Activated T-cell treated with anti-CD3 and anti-CD28 coated beads for 48 hours (primary cell): ENCODE results near the gene ANKRD16.
"Not testable (repeated sequence)": the region's sequence is repeated elsewhere in the genome, so short reads cannot be mapped to it uniquely, and the experiment has no call there.

Experiments used
- DNase-seq: peaks from one replicate; pipeline ENCODE4 v3.0.0-alpha.2; 2020; ENCODE audit warnings: low read depth

ANKRD16 gene

DNA sequence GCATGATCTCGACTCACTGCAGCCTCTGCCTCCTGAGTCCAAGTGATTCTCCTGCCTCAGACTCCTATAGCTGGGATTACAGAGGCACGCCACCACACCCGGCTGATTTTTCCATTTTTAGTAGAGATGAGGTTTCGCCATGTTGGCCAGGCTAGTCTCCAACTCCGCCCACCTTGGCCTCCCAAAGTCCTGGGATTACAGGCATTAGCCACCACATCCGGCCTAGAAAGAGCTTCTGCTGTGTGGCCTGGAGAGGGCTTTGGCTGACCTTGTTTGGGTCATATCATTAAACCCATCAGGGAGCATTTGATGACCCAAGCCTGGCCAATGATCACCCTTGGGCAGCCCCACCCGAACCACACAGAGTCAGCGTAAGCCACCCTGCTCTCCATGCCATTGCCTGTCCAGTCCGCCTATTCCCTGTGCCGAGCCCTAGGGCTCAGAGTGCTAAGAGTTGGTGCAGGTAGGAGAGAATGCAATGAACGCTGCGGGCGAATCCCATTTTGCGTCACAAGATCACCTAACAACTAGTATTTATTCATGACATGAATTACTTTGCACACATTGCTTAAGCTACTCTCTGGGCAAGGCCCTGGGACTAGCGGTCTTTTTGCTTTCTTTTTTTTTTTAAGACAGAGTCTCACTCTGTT is 54.1 kb downstream of the ANKRD16 start:
- DNase-seq = no peak

DNA sequence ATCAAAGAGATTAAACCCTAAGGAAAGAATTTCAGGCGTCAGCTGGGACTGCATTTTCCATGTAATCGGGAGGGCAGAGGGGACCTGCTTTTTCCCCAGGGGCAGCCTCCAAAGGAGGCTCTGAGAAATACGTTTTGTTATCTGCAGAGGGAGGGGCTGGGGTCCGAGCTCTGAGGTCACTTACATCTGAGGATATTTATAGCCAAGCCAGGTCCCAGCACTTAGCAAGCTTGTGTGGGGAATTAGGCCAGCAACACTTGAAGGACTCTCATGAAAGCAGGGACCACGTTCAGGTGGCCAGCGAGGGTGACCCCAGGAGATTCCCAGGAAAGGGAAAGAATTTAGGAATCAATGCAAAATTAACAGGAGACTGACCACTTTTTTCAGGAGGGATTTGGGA is 55.9 kb downstream of the ANKRD16 start:
- DNase-seq = no peak

DNA sequence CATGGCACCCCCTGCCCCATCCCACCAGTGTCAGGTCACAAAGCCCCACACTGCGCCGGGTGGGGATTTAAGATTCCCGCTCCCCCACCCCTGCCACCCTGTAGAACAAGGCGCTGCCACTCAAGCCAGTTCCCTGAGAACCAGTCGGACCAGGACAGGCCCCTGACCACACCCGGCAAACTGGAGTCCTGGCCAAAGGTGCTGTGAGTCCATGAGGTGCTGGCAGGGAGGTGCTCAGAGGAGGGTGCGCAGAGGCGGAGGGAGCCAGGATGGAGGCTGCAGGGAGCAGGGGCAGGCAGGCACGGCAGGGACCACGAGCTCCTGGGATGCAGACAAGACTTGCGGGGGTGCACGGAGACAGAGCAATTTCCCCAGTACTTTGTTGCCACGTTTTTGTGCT is 56.7 kb downstream of the ANKRD16 start:
- no peak for DNase-seq

DNA sequence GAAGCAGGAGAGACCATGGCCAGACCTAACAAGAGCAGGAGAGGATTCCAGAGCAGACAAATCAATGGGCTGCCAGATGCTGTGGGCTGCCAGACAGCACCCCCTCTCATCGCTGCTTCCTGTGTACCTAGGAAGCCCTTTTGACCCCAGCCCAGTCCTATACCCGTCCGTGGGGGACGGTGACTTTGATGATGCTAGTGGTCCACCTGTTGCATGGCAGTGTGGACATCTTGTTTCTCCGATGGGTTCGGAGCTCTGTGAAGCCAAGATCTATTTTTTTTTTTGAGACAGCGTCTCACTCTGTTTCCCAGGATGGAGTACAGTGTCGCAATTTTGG is 58.3 kb downstream of the ANKRD16 start:
- no peak for DNase-seq

DNA sequence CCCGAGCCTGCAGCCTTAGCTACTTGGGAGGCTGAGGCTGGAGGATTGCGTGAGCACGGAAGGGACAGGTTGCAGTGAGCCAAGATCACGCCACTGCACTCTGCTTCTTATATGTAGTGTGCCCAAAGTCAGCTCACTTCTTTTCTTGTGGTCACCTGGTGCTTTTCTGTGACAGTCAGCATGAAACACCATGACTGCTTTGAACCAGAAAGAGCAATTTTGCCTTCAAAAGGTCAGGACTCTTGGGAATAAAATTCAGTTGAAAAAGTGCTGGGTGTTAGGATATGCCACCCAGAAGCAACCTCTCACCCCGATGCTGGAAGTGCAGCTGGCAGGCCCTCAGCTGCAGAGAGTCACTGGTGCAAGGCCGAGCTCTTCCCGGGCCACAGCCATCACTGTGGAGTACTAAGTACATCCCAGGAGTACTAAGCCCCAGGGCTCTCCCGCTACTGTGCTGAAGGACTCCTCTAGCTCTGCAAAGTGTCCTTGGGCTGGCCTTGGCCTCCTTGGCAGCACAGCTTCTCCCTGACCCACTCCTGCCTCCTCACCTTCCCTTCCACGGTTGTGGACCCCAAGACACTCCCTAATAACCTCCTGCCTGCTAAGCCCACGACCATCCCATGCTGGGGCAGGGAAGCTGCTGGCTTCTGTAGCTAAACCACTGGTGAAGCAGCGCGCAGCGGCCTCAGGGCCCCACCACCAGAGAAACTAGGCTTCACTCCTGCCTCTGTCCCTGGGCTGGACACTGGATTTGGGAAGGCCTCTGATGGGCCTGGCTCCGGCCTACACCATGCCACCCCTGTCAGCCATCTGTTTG is 58.9 kb downstream of the ANKRD16 start:
- no peak for DNase-seq

DNA sequence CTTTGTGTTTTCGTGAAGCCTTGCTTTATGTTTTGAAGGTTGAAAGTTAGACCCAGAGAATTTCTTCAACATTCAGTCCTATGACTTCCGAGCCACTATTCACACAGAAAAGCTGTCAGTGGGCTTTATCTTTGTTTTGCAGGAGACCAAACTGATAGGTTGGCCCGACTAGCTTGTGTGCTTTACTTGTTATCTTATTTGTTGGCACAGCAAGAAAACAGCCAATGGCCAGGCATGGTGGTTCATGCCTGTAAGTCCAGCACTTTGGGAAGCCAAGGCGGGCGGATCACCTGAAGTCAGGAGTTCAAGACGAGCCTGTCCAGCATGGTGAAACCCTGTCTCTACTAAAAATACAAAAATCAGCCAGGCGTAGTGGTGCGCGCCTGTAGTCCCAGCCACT is 60.4 kb downstream of the ANKRD16 start:
- no peak for DNase-seq

DNA sequence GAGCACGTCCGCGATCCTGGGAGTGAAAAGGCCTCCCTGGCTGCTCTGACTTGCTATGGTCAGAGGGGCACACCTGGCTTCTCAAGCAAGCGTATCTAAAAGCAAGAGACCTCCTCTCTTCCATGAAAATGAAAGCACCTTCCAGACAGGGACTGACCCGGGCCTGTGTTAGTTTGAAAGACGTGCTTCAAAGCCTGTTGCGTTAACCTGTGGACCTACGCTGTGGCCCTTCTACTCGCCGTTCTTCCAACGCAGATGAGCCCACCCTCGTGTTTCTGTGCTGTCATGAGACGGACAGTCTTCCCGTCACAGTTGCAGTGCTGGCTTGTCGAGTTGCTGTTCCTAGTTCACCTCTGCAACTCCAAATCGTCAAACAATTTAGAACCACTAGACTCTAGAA is 61.0 kb downstream of the ANKRD16 start:
- DNase-seq = no peak

DNA sequence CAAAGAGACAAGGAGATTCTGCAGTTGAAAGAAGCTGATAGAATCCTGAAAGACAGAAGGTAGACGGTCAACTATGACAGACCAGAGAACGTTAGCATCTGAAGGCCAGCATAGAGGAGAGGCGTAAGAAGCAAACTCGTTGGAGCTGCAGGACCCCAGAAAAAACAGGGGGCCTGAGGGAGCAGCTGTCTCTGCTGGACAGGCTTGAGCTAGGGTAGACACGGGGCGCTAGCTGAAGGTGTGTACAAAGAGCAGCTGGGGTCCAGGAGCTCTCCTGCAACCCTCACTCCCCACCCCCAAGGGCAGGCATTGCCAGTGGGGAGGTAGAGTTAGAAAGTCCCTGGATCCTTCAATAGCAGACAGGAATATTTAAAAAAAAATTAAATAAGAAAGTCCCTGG is 61.9 kb downstream of the ANKRD16 start:
- no peak for DNase-seq

DNA sequence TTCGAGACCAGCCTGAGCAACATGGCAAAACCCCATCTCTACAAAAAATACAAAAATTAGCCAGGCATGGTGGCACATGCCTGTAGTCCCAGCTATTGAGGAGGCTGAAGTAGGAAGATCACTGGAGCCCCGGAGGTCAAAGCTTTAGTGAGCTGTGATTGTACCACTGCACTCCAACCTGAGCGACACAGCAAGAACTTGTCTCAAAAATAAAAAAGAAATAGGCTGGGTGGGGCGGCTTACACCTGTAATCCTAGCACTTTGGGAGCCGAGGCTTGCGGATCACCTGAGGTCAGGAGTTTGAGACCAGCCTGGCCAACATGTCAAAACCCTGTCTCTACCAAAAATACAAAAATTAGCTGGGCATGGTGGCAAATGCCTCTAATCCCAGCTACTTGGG is 63.2 kb downstream of the ANKRD16 start:
- DNase-seq = not testable (repeated sequence)

DNA sequence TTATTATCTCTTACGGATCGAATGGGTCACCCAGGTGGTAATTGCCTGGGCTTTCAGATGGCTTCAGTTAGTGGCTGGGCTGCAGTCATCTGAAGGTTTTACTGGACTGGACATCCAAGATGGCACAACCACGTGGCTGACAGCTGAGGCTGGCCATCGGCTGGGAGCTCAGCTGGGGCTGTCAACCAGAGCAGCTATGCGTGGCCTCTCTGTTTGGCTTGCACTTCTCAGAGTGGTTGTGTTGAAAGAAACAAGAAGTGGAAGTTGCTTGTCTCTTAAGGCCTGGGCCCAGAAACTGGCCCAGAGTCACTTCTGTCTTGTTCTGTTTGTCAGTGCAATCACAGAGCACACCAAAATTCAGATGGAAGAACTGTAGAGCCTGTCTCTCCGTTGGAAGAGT is 70.8 kb downstream of the ANKRD16 start:
- DNase-seq = no peak

DNA sequence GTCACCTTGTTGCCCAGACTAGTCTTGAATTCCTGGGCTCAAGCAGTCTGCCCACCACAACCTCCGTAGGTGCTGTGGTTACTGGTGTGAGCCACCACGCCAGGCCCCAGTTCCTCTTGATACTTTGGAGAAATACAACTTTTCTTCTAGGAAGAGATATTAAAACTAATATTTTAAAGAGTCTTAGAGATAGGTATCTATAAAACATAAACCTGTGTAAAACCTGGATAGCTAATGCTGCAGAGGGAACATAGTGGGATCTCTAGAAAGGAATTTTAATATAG is 71.7 kb downstream of the ANKRD16 start:
- no peak for DNase-seq

DNA sequence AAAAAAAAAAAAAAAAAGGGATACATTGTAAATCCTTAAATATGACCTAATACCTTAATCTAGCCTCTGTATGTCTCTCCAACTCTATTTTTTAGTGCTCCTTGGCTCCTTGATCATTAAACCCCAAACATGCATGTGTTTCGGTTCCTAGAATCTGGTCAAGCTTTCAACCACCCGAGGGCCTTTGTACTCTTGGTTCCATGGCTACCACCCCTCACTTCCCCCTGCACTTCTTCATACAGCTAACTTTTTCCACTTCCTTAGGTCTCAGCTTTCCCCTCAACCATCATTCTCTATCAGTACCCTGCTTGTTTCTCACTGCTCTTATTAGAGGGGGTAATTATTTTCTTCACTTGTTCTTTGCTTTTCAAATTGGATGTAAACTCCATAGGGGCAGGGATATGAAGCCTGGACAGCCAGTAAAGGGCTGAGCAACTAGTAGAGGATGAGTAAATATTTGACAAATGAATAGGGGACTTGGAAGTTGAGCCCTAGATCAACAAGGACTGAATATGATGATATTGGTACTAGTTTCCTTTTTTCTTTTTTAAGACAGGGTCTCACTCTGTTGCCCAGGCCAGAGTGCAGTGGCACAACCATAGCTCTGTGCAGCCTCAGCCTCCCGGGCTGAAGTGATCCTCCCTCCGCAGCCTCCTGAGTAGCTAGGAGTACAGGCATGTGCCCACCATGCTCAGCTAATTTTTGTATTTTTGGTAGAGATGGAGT is 72.2 kb downstream of the ANKRD16 start:
- DNase-seq = no peak

DNA sequence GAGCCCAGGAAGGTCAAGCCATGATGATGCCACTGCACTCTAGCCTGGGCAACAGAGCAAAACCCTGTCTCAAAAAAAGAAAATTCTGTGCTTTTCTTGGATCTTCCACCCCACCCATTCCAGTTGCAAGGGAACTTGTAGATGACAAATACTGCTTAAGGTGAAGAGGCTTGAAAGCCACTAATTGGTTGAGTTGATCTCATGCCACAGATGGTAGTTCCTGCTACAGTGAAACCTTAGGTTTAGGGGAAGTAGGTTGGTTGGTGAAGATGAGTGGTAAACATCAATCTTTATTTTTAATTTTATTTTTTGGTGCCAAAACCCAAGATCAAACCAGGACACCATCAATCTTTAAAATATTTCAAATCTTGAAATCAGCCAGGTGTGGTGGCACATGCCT is 73.5 kb downstream of the ANKRD16 start:
- DNase-seq = no peak

DNA sequence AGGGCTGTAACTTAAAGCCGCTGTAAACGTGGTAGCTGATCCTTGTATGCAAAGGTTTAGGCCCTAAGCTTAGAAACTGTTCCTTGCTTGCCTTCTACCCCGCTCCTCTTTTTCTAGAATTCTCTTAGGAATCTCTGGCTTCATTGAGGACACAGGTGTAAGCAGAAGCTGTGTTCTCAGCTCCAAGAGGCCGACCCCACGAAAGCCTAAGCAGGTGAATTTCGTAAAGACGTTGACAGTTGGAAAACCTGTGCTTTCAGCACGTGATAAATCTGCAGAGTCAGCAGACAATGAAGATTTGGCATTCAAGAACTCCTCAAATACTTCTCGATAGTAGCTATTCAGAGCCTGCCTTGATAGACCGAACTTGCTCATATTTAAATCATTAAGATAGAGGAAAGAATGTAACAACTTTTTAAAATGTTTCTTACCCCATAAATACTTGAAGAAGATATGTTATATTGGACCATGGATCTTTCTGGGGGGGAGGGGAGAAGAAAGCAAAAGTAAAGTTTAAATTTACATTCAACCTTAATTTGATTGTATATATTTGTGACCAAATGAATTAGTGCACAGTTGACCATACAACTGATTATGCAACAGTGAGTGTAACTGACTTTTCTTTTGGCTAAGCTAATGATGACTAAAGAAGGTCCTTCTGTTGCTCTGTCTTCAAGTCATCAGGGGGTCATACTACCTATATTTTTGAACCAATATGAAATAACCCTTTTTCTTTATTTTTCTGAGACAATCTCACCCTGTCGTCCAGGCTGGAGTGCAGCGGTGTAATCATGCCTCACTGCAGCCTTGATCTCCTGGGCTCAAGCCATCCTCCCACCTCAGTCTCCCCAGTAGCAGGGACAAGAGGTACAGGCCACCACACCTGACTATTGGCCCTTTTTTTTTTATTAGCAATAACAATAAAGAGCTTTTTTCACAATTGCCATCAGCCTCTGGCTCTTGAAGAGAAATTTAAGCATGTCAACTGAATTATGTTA is 75.3 kb downstream of the ANKRD16 start:
- no peak for DNase-seq

DNA sequence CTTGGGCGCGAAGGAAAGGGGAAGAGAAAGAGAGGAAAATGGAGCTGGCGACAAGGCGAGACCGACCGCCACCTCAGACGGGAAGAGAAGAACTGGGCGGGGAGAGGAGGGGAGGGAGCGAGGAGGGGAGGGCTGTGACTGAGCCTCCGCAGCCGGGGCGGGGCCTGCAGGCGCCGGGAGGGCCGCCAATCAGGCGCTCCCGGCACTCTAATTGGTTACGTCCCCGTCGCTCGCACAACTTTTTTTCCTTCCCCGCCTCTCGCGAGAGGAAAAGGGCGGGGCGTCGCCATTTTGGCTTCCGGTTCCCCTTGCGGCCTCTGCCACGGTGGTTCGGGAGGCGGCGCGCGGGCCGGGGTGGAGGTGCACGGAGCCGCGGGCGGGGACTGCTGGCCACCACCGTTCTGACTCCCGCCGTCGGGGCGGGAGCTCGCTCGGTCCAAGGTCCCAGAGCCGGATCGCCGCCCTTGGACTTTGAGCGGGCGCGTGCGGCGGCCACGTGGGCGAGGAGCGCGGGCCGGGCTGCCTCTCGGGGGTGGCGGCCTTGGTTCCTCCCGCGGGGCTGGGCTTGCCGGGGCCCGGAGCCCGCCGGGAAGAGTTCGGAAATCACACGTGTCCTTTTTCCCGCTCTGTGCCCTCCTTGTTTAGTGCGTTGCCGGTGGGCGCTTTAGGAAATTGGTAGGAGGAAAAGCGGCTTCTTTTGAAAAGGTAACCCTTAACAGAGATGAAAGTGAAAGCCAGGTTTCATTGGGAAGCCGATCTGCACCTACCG is 76.2 kb downstream of the ANKRD16 start, which contains the start of gene GDI2:
Gene GDI2, minus strand, starts transcription at position 94 of the 769 bp plus-strand sequence. CDS start 176 bp downstream, outside the sequence.
- DNase-seq = peak; percentile 94

DNA sequence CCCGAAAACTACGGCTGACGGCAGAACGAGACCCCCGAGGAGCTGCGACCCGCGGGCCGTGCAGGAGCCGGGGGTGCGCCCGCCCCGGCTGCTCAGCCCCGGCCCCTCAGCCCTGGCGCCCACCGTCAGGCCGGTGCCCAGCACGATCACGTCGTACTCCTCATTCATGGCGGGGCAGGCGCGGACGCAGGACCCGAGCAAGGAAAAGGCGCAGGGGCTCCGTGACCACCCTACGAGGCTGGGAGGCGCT is 76.7 kb downstream of the ANKRD16 start:
- DNase-seq = no peak

DNA sequence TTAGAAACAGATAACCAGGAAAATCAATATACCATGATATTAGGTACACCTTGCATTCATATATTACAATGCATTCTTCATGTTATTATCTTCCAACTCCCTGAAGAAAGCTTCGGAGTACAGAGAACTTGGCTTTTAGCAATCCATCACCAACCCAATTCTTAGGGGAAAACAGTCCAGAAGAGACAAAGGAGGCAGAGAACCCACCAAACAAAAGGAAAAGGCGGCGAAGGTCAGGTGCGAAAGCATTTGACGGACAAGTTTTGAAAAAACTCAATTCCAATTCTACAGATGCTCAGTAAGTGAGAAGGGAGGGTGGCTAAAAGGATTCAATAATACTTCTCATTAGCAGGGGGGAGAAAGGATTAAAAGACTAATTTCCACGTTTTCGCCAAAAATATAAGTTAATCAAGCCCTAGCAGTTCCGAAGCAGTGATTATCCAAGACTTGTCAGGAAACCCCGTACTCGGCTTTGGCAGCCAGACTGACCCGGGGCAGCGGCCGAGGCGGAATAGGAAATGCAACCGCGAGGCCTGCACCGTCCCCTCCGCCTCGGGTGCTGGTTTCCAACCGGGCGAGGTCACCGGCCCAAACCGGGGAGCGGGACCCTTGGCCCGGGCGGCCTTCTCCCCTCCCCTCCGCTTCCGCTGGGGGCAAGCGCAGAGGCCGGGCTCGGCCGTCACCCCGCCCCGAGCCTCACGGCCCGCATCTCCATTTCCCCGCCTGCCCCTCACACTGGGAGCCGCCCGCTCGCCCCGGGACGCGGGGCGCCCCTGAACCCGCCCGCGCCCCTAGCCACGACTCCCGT is 77.2 kb downstream of the ANKRD16 start:
- DNase-seq = peak; percentile 43
